K562 (cell line): ENCODE measurements around the gene CHSY3. TPM values are rescaled to one million over a fixed set of nuclear protein-coding genes. Genes with fewer than 3 reads are reported as not detected.

ENCODE experiments used
- ATAC-seq: fragments of 200-7000 bp; cut with Tn5 transposase; 3 replicates; pipeline ENCODE4 v1.9.1; 2020; ENCODE audit warnings: moderate library complexity
- BruUV-seq: library from RNA; stranded (reverse); fragments of 400-500 nt; replicated peaks from 2 replicates; lab custom pipeline; 2021; lab: Mats Ljungman, UMichigan
- CTCF ChIA-PET: fragments of 300-600 bp; formaldehyde crosslinking; extraction: SDS; loops from one replicate; lab custom pipeline; 2021; ENCODE audit warnings: low intra/inter-chr PET ratio; lab: Yijun Ruan, JAX
- POLR2A ChIA-PET: fragments of 300-600, 350-650 bp; sonication (Branson Sonifier 250); formaldehyde crosslinking; extraction: SDS; loops from one replicate; lab custom pipeline; 2021; ENCODE audit warnings: antibody characterized with exemption, inconsistent platforms; lab: Yijun Ruan, JAX
- DNase-seq, 4 experiments: peaks; one replicate each; pipeline versions ENCODE4 v3.0.0 to v3.0.0-alpha.2; 2011 to 2018; ENCODE audit warnings: low spot score in 3 of 4, mixed read lengths in 3 of 4; ENCODE audit errors: extremely low read depth in 1 of 4
- FAIRE-seq: peaks from 2 replicates; lab custom pipeline; 2011; peaks lifted over from hg19 to GRCh38; lab: Jason Lieb, UNC
- H2AFZ ChIP-seq: 2 replicates; pipeline ENCODE4 v1.6.0; 2011; ENCODE audit warnings: low read depth, low read length, control low read depth, inconsistent platforms
- H3K27ac ChIP-seq: fragments of 200-600 bp; 3 replicates; pipeline ENCODE4 v1.8.0; 2011; ENCODE audit warnings: low read depth, mild to moderate bottlenecking, control low read depth, inconsistent platforms, low read length, moderate library complexity, mixed read lengths; ENCODE audit errors: extremely low read depth
- H3K27me3 ChIP-seq, 2 experiments: fragments of 300-600 bp in 1 of 2; 2 replicates in 1 of 2; 3 replicates in 1 of 2; pipeline versions ENCODE4 v1.6.0 to v1.8.0; 2011; ENCODE audit warnings: inconsistent platforms in 2 of 2, low read length in 2 of 2, mild to moderate bottlenecking in 1 of 2, mixed read lengths in 1 of 2, moderate library complexity in 1 of 2; ENCODE audit not compliant: control insufficient read depth in 2 of 2, insufficient read depth in 2 of 2
- H3K36me3 ChIP-seq: fragments of 300-600 bp; 3 replicates; pipeline ENCODE4 v1.8.0; 2011; ENCODE audit warnings: mild to moderate bottlenecking, low read length, inconsistent platforms; ENCODE audit not compliant: control insufficient read depth, insufficient read depth
- H3K4me1 ChIP-seq, 2 experiments: fragments of 200-600 bp in 1 of 2; replicated peaks in 1 of 2; 2 replicates in 1 of 2; 3 replicates in 1 of 2; pipeline versions ENCODE4 v1.5.1 to v1.8.0; 2011; ENCODE audit warnings: inconsistent platforms in 2 of 2, low read length in 2 of 2, mild to moderate bottlenecking in 1 of 2, mixed read lengths in 1 of 2, moderate library complexity in 1 of 2; ENCODE audit not compliant: control insufficient read depth in 2 of 2, insufficient read depth in 2 of 2
- H3K4me2 ChIP-seq: 2 replicates; pipeline ENCODE4 v1.6.1; 2011; ENCODE audit warnings: low read length, control low read depth, inconsistent platforms, mixed read lengths; ENCODE audit not compliant: insufficient read depth
- H3K4me3 ChIP-seq: fragments of 200-600 bp; sonication (generic), shearing (Covaris generic); 2 replicates; pipeline ENCODE4 v1.5.1; 2016; ENCODE audit warnings: control low read depth, inconsistent platforms
- H3K79me2 ChIP-seq: fragments of 200-600 bp; 3 replicates; pipeline ENCODE4 v1.8.0; 2011; ENCODE audit warnings: low read length, inconsistent platforms; ENCODE audit not compliant: control insufficient read depth, insufficient read depth
- H3K9ac ChIP-seq, 2 experiments: 2 replicates each; pipeline versions ENCODE4 v1.6.0 to v1.6.1; 2011; ENCODE audit warnings: low read depth in 2 of 2, low read length in 2 of 2, control low read depth in 1 of 2, inconsistent platforms in 1 of 2, mild to moderate bottlenecking in 1 of 2, mixed read lengths in 1 of 2; ENCODE audit not compliant: insufficient read depth in 1 of 2
- H3K9me1 ChIP-seq: one replicate; pipeline ENCODE4 v1.6.0; 2011; ENCODE audit warnings: inconsistent platforms, mild to moderate bottlenecking, low read length, moderate library complexity; ENCODE audit not compliant: control insufficient read depth, insufficient read depth
- H3K9me3 ChIP-seq: replicated peaks from 2 replicates; pipeline ENCODE4 v1.5.1; 2011; ENCODE audit warnings: low read depth, low read length, inconsistent platforms; ENCODE audit not compliant: control insufficient read depth, insufficient read depth
- H4K20me1 ChIP-seq: replicated peaks from 2 replicates; pipeline ENCODE4 v1.6.1; 2011; ENCODE audit warnings: low read length, inconsistent platforms, mixed read lengths; ENCODE audit not compliant: control insufficient read depth, insufficient read depth
- CCAR2 ChIP-seq: fragments of 200-400 bp; formaldehyde crosslinking; IDR thresholded peaks from 2 replicates; pipeline ENCODE4 v1.6.1; 2017; ENCODE audit warnings: mild to moderate bottlenecking, low read depth, low read length
- EP400 ChIP-seq: fragments of 450-650 bp; IDR thresholded peaks from 2 replicates; pipeline ENCODE4 v1.6.1; 2017; ENCODE audit warnings: antibody characterized with exemption, mild to moderate bottlenecking, moderate library complexity
- JUND ChIP-seq, 2 experiments: IDR thresholded peaks; 2 replicates in 1 of 2; 3 replicates in 1 of 2; pipeline ENCODE4 v1.6.1; 2011; ENCODE audit warnings: borderline replicate concordance in 2 of 2, low read depth in 2 of 2, low read length in 2 of 2, improper control_type of control experiment in 1 of 2, missing biosample characterization in 1 of 2, missing genetic modification characterization in 1 of 2, missing genetic modification reagents in 1 of 2
- KDM4B ChIP-seq, 2 experiments: fragments of 450-650 bp in 1 of 2; sonication (generic) in 1 of 2; IDR thresholded peaks; 2 replicates each; pipeline ENCODE4 v1.6.1; 2016 to 2017; ENCODE audit warnings: borderline replicate concordance in 2 of 2, antibody characterized with exemption in 1 of 2, low read depth in 1 of 2, mild to moderate bottlenecking in 1 of 2
- MYBL2 ChIP-seq, 2 experiments: fragments of 450-650 bp in 1 of 2; sonication (generic) in 1 of 2; formaldehyde crosslinking in 1 of 2; IDR thresholded peaks; 2 replicates each; pipeline versions ENCODE4 v1.6.1 to v1.8.1; 2017 to 2022; ENCODE audit warnings: borderline replicate concordance in 1 of 2, inconsistent platforms in 1 of 2, low read depth in 1 of 2, mild to moderate bottlenecking in 1 of 2, missing genetic modification reagents in 1 of 2, moderate library complexity in 1 of 2
- MYC ChIP-seq, 2 experiments: fragments of 250-450 bp in 1 of 2; sonication (Bioruptor Pico) in 1 of 2; IDR thresholded peaks; 2 replicates each; pipeline versions ENCODE4 v1.5.1 to v1.6.1; 2012 to 2021; ENCODE audit warnings: low read depth in 2 of 2, borderline replicate concordance in 1 of 2, improper control_type of control experiment in 1 of 2, low read length in 1 of 2, mild to moderate bottlenecking in 1 of 2, moderate library complexity in 1 of 2
- NR4A1 ChIP-seq, 2 experiments: fragments of 250-450 bp in 1 of 2; fragments of 450-650 bp in 1 of 2; sonication (Bioruptor Pico) in 1 of 2; IDR thresholded peaks; 2 replicates each; pipeline versions ENCODE4 v1.4.0 to v1.6.1; 2016 to 2020; ENCODE audit warnings: mild to moderate bottlenecking in 2 of 2, missing compliant biosample characterization in 1 of 2, missing genetic modification characterization in 1 of 2, moderate library complexity in 1 of 2
- PHB2 ChIP-seq: fragments of 450-650 bp; IDR thresholded peaks from 2 replicates; pipeline ENCODE4 v1.6.1; 2017; ENCODE audit warnings: low read depth
- RB1 ChIP-seq: fragments of 450-650 bp; IDR thresholded peaks from 2 replicates; pipeline ENCODE4 v1.6.1; 2017; ENCODE audit warnings: low read depth, mild to moderate bottlenecking
- SMARCB1 ChIP-seq: IDR thresholded peaks from 2 replicates; pipeline ENCODE4 v1.6.1; 2011; ENCODE audit warnings: improper control_type of control experiment, low read depth; ENCODE audit not compliant: insufficient read length
- ZBED1 ChIP-seq: IDR thresholded peaks from 2 replicates; pipeline ENCODE4 v1.6.1; 2014
- ZBTB1 ChIP-seq: sonication (generic); formaldehyde crosslinking; IDR thresholded peaks from 2 replicates; pipeline ENCODE4 v1.8.1; 2023; ENCODE audit warnings: missing genetic modification reagents, low read depth, mild to moderate bottlenecking, borderline replicate concordance
- ZC3H8 ChIP-seq: fragments of 450-650 bp; IDR thresholded peaks from 2 replicates; pipeline ENCODE4 v1.6.1; 2017
- WGBS: fragments of 100-300 bp; shearing (Covaris generic); methylation state at CpG from one replicate; pipeline ENCODE4 v1.1.6; 2016; ENCODE audit warnings: low coverage, mixed read lengths; ENCODE audit not compliant: insufficient coverage; ENCODE audit errors: missing lambda C conversion rate; 5-methylcytosine and 5-hydroxymethylcytosine counted together
- in situ Hi-C: fragments of 300-500 bp; cut with MboI; formaldehyde crosslinking; loops from 4 replicates; pipeline ENCODE4 v1.15.0; 2018; ENCODE audit warnings: inconsistent platforms, mixed read lengths
- intact Hi-C: fragments of 100-400 bp; cut with micrococcal nuclease; formaldehyde crosslinking; loops from 2 replicates; pipeline ENCODE4 v1.14.2; 2022
- polyA plus RNA-seq, 8 experiments: library from polyadenylated mRNA; depleted of rRNA in 4 of 8; stranded (reverse) in 5 of 8; unstranded in 3 of 8; fragments of >200 nt; fragmentation: Nextera tagmentation in 2 of 8; fragmentation: Illumina TruSeq in 1 of 8; extraction: Ambion mirVana in 2 of 8; extraction: Trizol in 1 of 8; gene quantifications; 2 replicates each; pipeline versions ENCODE4 v1.2.1 to v1.2.3, GENCODE V29; 2011 to 2014; ENCODE audit warnings: inconsistent platforms in 1 of 8, missing spikeins in 1 of 8
- total RNA-seq, 7 experiments: library from RNA; depleted of rRNA in 6 of 7; stranded (reverse); fragments of >200 nt in 6 of 7; fragmentation: Illumina TruSeq in 2 of 7; extraction: Trizol in 2 of 7; gene quantifications; 2 replicates each; pipeline versions ENCODE4 v1.2.1 to v1.2.3, GENCODE V29; 2011 to 2021; ENCODE audit warnings: low replicate concordance in 1 of 7
- TF ChIP-seq, protein P1 (sequence below): sonication (generic); formaldehyde crosslinking; IDR thresholded peaks from 2 replicates; pipeline ENCODE4 v1.8.0; 2022; ENCODE audit warnings: mild to moderate bottlenecking, missing genetic modification reagents, borderline replicate concordance

Gene CHSY3
- total and polyA plus RNA-seq, 9 of the 15 experiments (the other 6 are each of a cell fraction or from before 2014, with no cell fraction given), result 0.04 TPM; not detected in 8

- TF ChIP-seq CCAR2 (no peak), KDM4B (IDR thresholded peaks at IDR 0.05; ENCODE audit: borderline replicate concordance in 2 of 2, low read depth in 1 of 2) (no peak), ZBED1 (no peak), PHB2 (no peak)
- CTCF ChIA-PET, result no interaction called here
- H3K9me3 ChIP-seq, result peaks cover 4% of the 10 kb centered on the region; the same call in 1 of the 2 replicates
- no peak overlapping the region for H3K4me2 ChIP-seq
- DNase-seq, result no peak
- FAIRE-seq, result no peak
- no peak for ATAC-seq
- no peaks in the 10 kb centered on the region for H3K27me3 ChIP-seq
- H3K36me3 ChIP-seq, result no peaks in the 10 kb centered on the region
- in situ Hi-C loops (no loop called here), intact Hi-C loops (no loop called here)
- POLR2A ChIA-PET, result no interaction called here
- H3K27ac ChIP-seq, result no peak overlapping the region
- H2AFZ ChIP-seq, result no peak overlapping the region
- H3K9me1 ChIP-seq, result no peaks in the 10 kb centered on the region
- H3K4me3 ChIP-seq, result no peak overlapping the region
- H3K4me1 ChIP-seq, result no peaks in the 10 kb centered on the region
- H3K79me2 ChIP-seq, result no peaks in the 10 kb centered on the region
- no TSS peak for BruUV-seq
- no peaks in the 10 kb centered on the region for H4K20me1 ChIP-seq
- no peak overlapping the region for H3K9ac ChIP-seq
Observed at GRCh38 chr5:130037905-130038304, 133.6 kb downstream of the CHSY3 start.

DNA sequence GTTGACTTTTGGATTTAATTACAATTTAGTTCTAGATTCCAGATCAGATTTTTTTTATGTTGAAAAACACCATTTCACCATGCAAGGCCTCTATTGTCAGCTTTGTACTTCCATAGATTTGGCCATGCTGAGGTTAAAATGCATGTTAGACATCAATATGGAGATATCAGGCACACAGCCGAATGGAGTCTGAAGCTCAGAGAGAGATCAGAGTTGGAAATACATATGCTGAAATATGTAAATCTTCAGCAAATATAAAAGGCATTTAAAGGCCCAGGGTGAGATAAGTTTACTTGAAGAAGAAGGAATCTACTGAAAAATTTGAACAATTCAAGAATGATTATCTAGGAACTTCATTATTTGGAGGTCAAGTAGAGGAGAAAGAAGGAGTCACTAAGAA, 139.6 kb downstream of the CHSY3 start:
- intact Hi-C loops, result no loop called here
- 0% methylated on average over 1 of the region's 1 CpG for WGBS
- Histone ChIP-seq H3K9me1 (no peaks in the 10 kb centered on the region), H3K4me2 (no peak overlapping the region), H3K36me3 (no peaks in the 10 kb centered on the region), H3K4me1 (no peaks in the 10 kb centered on the region), H4K20me1 (no peaks in the 10 kb centered on the region), H3K27ac (no peak overlapping the region), H2AFZ (no peak overlapping the region), H3K9me3 (peaks cover 4% of the 10 kb centered on the region; the same call in 1 of the 2 replicates), H3K4me3 (no peak overlapping the region), H3K27me3 (no peaks in the 10 kb centered on the region), H3K79me2 (no peaks in the 10 kb centered on the region), H3K9ac (no peak overlapping the region)
- no peak for ATAC-seq
- DNase-seq, result no peak
- TF ChIP-seq JUND (IDR thresholded peaks at IDR 0.05; ENCODE audit: borderline replicate concordance, low read depth, low read length) (no peak), JUND (tag; IDR thresholded peaks at IDR 0.05; ENCODE audit: borderline replicate concordance, low read depth, low read length) (no peak), EP400 (no peak), ZBTB1 (CRISPR knock-in tag) (no peak), NR4A1 (CRISPR knock-in tag; IDR thresholded peaks at IDR 0.05) (no peak), NR4A1 (tag; IDR thresholded peaks at IDR 0.05) (no peak), RB1 (no peak), MYC (IDR thresholded peaks at IDR 0.05; ENCODE audit: low read depth, low read length) (no peak), MYC (CRISPR knock-in tag; IDR thresholded peaks at IDR 0.05; ENCODE audit: borderline replicate concordance, low read depth) (no peak), ZC3H8 (no peak), SMARCB1 (no peak), MYBL2 (IDR thresholded peaks at IDR 0.05; ENCODE audit: low read depth) (no peak), MYBL2 (CRISPR knock-in tag; IDR thresholded peaks at IDR 0.05; ENCODE audit: borderline replicate concordance) (no peak)
- TF ChIP-seq, protein P1, sequence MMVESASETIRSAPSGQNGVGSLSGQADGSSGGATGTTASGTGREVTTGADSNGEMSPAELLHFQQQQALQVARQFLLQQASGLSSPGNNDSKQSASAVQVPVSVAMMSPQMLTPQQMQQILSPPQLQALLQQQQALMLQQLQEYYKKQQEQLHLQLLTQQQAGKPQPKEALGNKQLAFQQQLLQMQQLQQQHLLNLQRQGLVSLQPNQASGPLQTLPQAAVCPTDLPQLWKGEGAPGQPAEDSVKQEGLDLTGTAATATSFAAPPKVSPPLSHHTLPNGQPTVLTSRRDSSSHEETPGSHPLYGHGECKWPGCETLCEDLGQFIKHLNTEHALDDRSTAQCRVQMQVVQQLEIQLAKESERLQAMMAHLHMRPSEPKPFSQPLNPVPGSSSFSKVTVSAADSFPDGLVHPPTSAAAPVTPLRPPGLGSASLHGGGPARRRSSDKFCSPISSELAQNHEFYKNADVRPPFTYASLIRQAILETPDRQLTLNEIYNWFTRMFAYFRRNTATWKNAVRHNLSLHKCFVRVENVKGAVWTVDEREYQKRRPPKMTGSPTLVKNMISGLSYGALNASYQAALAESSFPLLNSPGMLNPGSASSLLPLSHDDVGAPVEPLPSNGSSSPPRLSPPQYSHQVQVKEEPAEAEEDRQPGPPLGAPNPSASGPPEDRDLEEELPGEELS (CRISPR knock-in tag), result no peak
- BruUV-seq, result no TSS peak
- ChIA-PET POLR2A (no interaction called here), CTCF (no interaction called here)
- in situ Hi-C loops, result no loop called here
- no peak for FAIRE-seq
